Measurements from ENCODE around the gene SETD5. TPM values are rescaled to one million over a fixed set of nuclear protein-coding genes. Genes with fewer than 3 reads are reported as not detected.

SETD5 gene
- total RNA-seq, 4 donors from 2014 or later: 84.0 to 158 (median 114) TPM

DNA sequence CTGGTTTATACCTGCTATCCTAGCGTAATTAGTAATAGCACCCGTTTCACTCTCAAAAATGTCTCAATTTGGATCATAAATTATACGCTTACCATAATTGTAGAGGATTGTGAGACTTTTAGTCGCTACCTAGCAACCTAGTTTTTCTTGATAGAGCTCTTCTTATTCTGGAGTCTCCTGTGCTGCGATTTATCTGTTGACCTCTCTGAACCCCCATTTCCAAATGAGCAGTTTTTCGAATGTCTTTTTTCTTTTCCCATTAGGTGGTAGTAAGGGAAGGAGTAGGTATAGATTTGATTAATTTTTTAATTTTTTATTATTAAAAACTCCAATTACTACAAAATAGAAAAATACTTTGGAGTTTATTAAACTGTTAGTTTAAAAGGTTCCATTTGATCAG, 10.6 kb downstream of the SETD5 start:
- 94 to 96% methylated on average over 6 of the region's 6 CpGs for WGBS, 2 donors
- Histone ChIP-seq H3K27me3 (no peaks in the 10 kb centered on the region), H3K4me1 (peaks cover 28 to 58% of the 10 kb centered on the region in 2 donors), H3K27ac (no peak overlapping the region), H3K9me3 (no peaks in the 10 kb centered on the region), H3K36me3 (no peaks in the 10 kb centered on the region), H3K4me3 (replicated peaks in 1 of 3) (no peak overlapping the region)
- TF ChIP-seq, protein P1, sequence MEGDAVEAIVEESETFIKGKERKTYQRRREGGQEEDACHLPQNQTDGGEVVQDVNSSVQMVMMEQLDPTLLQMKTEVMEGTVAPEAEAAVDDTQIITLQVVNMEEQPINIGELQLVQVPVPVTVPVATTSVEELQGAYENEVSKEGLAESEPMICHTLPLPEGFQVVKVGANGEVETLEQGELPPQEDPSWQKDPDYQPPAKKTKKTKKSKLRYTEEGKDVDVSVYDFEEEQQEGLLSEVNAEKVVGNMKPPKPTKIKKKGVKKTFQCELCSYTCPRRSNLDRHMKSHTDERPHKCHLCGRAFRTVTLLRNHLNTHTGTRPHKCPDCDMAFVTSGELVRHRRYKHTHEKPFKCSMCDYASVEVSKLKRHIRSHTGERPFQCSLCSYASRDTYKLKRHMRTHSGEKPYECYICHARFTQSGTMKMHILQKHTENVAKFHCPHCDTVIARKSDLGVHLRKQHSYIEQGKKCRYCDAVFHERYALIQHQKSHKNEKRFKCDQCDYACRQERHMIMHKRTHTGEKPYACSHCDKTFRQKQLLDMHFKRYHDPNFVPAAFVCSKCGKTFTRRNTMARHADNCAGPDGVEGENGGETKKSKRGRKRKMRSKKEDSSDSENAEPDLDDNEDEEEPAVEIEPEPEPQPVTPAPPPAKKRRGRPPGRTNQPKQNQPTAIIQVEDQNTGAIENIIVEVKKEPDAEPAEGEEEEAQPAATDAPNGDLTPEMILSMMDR (IDR thresholded peaks at IDR 0.05): no peak
- no peak for TF ChIP-seq POLR2A (IDR thresholded peaks at IDR 0.05)
- DNase-seq: no peak
- intact Hi-C loops (cut with DNase I): no loop called here

DNA sequence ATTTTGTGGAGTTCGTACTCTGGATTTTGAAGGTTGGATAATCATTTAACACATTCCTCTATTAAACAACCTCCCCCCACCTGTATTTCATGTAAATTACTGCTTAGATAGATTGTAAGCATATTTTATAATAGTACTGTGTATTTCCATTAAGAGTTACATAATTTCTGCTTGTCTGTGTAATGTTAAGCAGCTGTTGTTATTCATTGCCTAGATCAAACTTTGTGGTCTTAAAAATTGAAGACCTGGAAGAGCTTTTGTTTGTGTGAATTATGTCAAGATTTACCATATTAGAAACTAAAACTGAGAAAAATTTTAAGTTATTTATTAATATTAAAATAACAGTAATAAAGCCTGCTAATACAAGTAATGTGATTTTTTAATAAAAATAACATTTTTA, 11.1 kb downstream of the SETD5 start:
- Histone ChIP-seq H3K9me3 (no peaks in the 10 kb centered on the region), H3K4me3 (replicated peaks in 1 of 3) (no peak overlapping the region), H3K27me3 (no peaks in the 10 kb centered on the region), H3K27ac (no peak overlapping the region), H3K4me1 (peaks cover 23 to 53% of the 10 kb centered on the region in 2 donors), H3K36me3 (no peaks in the 10 kb centered on the region)
- 82 to 89% methylated on average over 1 of the region's 1 CpG for WGBS, 2 donors
- intact Hi-C loops (cut with DNase I): no loop called here
- no peak for DNase-seq
- TF ChIP-seq, protein P1 (IDR thresholded peaks at IDR 0.05): no peak
- TF ChIP-seq POLR2A (IDR thresholded peaks at IDR 0.05): no peak

DNA sequence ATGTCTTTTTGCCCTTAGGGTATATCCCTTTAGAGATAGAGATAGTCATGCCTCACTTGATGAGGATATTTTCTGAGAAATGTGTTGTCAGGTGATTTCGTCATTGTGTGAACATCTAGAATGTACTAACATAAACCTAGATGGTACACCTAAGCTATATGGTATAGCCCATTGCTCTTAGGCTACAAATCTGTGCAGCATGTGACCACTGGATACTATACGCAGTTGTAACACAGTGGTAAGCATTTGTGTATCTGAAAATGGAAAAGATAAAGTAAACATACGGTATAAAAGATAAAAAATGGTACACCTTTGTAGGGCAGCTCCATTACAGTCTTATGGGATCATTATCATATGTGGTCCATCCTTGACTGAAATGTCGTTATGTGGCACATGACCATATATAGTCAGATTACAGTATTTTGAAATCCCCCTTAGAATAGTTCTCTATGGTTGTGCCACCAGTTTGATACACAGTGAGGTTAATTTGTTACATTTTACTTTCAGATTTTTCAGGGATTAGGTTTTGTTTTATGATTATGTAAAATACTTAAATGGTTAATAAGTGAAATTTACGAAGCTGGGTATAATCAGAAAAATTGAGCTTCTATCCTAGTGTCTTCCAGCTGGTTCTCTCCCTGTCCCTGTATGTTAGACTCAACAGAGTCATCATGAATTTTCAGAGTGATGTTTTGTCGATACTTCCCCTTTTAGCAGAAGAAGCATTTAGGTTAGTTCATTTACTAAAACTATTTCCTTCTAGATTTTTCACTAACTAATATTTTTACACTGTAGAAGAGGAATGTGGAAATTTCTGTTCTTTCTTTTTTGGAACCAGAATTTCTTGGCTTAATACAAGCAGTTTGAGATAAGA, 12.8 kb downstream of the SETD5 start:
- intact Hi-C loops (cut with DNase I): no loop called here
- Histone ChIP-seq H3K4me1 (peaks cover 7 to 45% of the 10 kb centered on the region in 2 donors), H3K27me3 (no peaks in the 10 kb centered on the region), H3K4me3 (replicated peaks in 1 of 3) (no peak overlapping the region), H3K27ac (no peak overlapping the region), H3K9me3 (no peaks in the 10 kb centered on the region), H3K36me3 (no peaks in the 10 kb centered on the region)
- TF ChIP-seq, protein P1 (IDR thresholded peaks at IDR 0.05): no peak
- WGBS, 2 donors: 88 to 92% methylated on average over 6 of the region's 6 CpGs
- no peak for DNase-seq

DNA sequence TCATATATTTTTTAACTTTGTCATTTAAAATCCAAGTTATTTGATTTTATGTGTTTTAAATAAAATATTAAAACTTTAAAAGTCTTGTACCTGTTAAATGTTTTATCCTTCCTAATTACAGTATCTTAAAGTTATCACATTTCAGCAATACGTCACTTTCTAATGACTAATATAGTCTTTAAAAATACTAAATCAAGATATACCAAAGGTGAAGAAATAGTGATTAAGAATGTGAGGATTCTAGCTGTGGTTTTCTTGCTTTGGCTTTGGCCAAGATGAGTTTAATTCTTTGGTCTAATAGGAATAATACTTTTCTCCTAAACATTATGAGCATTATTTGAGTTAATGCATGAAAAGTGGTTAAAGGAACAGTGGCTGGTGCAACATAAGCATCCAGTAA, 13.9 kb downstream of the SETD5 start:
- no peak overlapping the region for H3K27ac ChIP-seq
- H3K9me3 ChIP-seq: no peaks in the 10 kb centered on the region
- no peaks in the 10 kb centered on the region for H3K27me3 ChIP-seq
- no peak overlapping the region for H3K4me3 ChIP-seq (replicated peaks in 1 of 3)
- TF ChIP-seq, protein P1 (IDR thresholded peaks at IDR 0.05): no peak
- no peak for TF ChIP-seq POLR2A (IDR thresholded peaks at IDR 0.05)
- peaks cover 11 to 41% of the 10 kb centered on the region in 2 donors for H3K4me1 ChIP-seq
- WGBS, 2 donors: 91 to 96% methylated on average over 1 of the region's 1 CpG
- no peak for DNase-seq
- intact Hi-C loops (cut with DNase I): no loop called here
- no peaks in the 10 kb centered on the region for H3K36me3 ChIP-seq

DNA sequence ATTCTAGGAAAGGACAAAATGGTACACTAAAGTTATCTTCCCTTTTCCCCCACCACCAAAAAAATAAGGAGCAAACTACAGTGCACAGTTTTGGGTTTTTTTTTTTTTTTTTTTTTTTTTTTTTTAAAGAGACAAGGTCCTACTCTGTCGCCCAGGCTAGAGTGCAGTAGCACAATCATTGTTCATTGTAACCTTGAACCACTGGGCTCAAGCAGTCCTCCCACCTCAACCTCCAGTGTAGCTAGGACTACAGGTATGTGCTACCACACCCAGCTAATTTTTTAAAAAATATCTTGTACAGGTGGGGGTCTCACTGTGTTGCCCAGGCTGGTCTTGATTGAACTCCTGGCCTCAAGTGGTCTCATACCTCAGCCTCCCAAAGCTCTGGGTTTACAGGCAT, 14.9 kb downstream of the SETD5 start:
- Histone ChIP-seq H3K36me3 (no peaks in the 10 kb centered on the region), H3K4me1 (peaks cover 9 to 38% of the 10 kb centered on the region in 2 donors), H3K27ac (no peak overlapping the region), H3K4me3 (replicated peaks in 1 of 3) (no peak overlapping the region), H3K27me3 (no peaks in the 10 kb centered on the region), H3K9me3 (no peaks in the 10 kb centered on the region)
- WGBS, 2 donors: 78 to 88% methylated on average over 1 of the region's 1 CpG
- no peak for DNase-seq
- TF ChIP-seq POLR2A (IDR thresholded peaks at IDR 0.05): no peak
- TF ChIP-seq, protein P1 (IDR thresholded peaks at IDR 0.05): no peak
- intact Hi-C loops (cut with DNase I): no loop called here
